Subcutaneous preadipocyte (primary cell): Measurements from ENCODE around the gene PLS3. TPM values are rescaled to one million over a fixed set of nuclear protein-coding genes. Genes with fewer than 3 reads are reported as not detected.

Experiments
- small RNA-seq: library from RNA; depleted of rRNA; stranded (forward); fragments of <200 nt; gene quantifications from one replicate; pipeline ENCODE3, GENCODE V24; 2012
- total RNA-seq: library from RNA; depleted of rRNA; stranded (reverse); fragments of >200 nt; gene quantifications from 2 replicates; pipeline ENCODE4 v1.2.3, GENCODE V29; 2012

PLS3 gene
- 117 and 132 TPM in 2 replicates for total RNA-seq

GRCh38 chrX:115560978-115561604 is at the start of gene PLS3:
TSS of gene PLS3 (plus strand) at chrX:115561174. CDS start at chrX:115610251, 49,077 bp downstream.

Small RNAs within 50 kb of the gene (small RNA-seq; reads per million reads assigned to genes)
- gene RF00264, result not detected
